ENCODE measurements around the gene PITPNC1.

DNA sequence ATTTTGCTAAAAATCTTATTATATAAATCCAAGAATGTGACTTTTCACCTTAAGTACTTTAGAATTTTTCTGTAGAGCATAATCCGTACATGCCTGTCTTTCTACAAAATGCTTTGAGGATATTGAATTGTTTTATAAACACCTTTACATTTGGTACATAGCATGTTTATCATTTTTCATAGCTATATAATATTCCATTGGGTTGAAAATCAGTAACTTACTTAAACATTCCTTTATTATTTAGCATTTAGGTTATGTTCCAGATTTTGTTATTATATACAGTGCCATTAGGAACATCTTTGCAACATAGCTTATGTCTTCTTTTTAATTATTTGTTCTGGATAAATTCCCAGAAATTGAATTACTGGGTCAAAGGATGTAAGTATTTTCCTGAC lies 323.6 kb downstream of the PITPNC1 start:
- TF ChIP-seq, protein P1, sequence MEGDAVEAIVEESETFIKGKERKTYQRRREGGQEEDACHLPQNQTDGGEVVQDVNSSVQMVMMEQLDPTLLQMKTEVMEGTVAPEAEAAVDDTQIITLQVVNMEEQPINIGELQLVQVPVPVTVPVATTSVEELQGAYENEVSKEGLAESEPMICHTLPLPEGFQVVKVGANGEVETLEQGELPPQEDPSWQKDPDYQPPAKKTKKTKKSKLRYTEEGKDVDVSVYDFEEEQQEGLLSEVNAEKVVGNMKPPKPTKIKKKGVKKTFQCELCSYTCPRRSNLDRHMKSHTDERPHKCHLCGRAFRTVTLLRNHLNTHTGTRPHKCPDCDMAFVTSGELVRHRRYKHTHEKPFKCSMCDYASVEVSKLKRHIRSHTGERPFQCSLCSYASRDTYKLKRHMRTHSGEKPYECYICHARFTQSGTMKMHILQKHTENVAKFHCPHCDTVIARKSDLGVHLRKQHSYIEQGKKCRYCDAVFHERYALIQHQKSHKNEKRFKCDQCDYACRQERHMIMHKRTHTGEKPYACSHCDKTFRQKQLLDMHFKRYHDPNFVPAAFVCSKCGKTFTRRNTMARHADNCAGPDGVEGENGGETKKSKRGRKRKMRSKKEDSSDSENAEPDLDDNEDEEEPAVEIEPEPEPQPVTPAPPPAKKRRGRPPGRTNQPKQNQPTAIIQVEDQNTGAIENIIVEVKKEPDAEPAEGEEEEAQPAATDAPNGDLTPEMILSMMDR (IDR thresholded peaks at IDR 0.05): no peak
- no peak for TF ChIP-seq EP300 (IDR thresholded peaks at IDR 0.05)
- TF ChIP-seq POLR2A (IDR thresholded peaks at IDR 0.05): no peak
- TF ChIP-seq POLR2AphosphoS5 (IDR thresholded peaks at IDR 0.05): no peak
